ENCODE results near the gene KRTAP10-11.

DNA sequence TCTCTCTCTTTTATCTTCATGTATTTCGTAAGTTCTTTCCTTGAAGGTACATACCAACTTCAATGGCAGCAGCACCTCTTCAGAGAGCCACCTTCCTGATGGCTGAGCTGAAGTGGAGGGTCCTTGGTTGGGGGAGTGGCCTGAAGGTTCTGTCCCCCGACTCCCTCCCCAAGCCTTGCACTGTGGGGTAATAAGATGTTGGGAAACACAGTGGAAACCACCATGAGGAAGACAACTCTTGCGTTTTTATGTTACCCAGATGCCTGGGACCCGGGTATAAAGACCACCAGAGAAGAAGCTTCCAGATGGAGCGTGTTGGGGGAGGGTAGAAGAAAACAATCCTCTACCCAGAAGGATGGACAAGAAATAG is 12.3 kb downstream of the KRTAP10-11 start:
- TF ChIP-seq CTCF (IDR thresholded peaks at IDR 0.05) (no peak), POLR2A (IDR thresholded peaks at IDR 0.05) (no peak), EP300 (IDR thresholded peaks at IDR 0.05) (no peak)
